Activated T-helper 9 cell treated with anti-CD3 and anti-CD28 coated beads, Interleukin-2, amount 50 U/mL, for 16 hours (primary cell): ENCODE data around the gene DCUN1D2.
"Not testable (repeated sequence)": the region's sequence is repeated elsewhere in the genome, so short reads cannot be mapped to it uniquely, and the experiment has no call there.

ENCODE experiments used
- DNase-seq: peaks from one replicate; pipeline ENCODE4 v3.0.0-alpha.2; 2020; ENCODE audit warnings: low read depth

The DCUN1D2 gene

DNA sequence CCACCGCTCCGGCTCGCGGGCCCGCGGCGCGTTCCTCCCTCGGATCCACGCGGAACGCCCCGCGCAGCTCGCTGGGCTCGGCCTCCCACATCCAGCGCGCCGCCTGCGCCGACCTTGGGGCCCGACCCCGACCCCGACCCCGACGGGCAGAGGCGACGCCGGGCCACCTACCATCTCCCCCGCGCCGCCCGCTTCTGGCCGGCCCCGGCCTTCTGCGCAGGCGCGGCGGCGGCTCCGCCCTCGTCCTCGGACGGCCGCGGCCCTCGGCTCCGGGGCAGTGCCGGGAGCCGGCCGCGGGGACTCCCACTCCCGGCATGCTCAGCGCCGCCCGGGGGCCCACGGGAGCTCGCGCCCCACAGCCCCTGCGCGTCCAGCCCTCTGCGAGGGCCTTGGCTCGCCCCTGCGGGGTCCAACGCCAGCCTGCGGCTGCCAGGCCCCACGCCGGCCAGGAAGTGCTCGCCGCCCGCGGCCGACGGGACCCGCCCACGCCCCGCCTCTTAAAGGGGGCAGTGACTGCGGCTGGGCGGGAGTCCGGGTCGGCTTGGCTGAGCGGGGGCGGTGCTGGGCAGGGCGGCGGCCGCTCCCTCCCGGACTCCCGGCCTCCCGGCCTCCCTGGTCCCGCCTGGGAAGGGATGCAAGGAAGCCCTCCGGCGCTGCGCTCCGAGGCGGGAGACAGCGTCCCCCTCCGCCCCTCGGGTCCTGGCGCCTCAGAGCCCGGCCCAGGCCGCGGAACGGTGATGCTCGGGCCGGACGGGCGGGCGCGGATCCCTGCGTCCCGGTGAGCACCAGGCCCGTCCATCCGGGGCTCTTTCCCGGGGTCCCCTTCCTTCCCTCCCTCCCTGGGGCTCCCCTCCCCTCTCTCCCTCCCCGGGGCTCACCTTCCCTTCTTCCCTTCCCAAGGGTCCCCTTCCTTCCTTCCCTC lies at the start of gene DCUN1D2:
Gene DCUN1D2, minus strand, starts transcription at position 216 of the 922 bp plus-strand sequence. Its CDS starts 42 bp downstream, at position 174.
- peak; percentile 60 for DNase-seq

DNA sequence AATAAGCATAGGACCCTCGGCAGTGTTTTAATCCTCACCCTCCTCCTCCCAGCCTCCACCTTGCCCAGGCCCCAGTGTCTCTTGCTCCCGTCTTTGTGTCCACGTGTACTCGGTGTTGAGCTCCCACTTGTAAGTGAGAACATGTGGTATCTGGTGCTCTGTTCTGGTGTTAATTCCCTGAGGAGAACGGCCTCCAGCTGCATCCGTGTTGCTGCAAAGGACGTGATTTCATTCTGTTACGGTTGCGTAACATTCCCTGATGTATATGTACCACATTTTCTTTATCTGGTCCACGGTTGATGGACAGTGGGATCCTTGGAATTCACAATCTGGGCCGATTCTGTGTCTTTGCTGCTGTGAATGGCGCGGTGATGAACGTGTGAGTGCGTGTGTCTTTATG lies 49.3 kb upstream of the DCUN1D2 start:
- no peak for DNase-seq

DNA sequence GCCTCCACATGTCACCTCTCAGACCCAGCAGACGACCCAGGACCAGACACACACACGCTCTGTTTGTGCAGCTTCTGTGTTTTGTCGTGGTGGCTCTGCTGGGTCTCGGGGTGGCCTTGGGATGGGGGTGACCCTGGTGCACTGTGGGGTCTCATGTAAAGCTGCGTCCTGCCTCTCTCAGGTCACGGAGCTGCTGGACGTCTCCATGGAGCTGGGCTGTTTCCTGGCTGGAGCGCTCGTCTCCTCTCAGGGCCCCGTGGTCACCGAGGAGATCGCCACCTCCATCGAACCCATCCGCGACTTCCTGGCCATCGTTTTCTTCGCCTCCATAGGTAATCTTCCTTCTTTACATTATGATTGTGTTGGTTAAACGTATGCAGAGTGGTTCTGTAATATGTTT lies 48.7 kb upstream of the DCUN1D2 start:
- no peak for DNase-seq

DNA sequence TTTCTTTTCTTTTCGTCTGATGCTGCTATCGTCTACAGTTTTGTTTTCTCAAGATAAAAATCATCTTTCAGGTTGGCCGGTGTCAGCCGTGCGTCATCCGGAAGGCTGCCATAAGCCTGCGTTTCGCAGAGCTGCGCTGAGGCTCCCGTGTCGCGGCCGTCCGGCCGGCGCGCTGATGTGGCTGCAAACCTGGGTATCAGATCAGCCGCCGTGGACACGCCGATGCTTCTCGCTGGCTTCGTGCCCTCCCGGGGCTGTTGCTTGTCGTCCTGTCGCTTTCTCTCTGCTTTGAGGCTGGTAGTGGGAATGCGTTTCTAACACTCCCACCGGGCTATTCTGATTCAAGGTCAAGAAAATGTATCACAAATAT lies 48.2 kb upstream of the DCUN1D2 start:
- no peak for DNase-seq

DNA sequence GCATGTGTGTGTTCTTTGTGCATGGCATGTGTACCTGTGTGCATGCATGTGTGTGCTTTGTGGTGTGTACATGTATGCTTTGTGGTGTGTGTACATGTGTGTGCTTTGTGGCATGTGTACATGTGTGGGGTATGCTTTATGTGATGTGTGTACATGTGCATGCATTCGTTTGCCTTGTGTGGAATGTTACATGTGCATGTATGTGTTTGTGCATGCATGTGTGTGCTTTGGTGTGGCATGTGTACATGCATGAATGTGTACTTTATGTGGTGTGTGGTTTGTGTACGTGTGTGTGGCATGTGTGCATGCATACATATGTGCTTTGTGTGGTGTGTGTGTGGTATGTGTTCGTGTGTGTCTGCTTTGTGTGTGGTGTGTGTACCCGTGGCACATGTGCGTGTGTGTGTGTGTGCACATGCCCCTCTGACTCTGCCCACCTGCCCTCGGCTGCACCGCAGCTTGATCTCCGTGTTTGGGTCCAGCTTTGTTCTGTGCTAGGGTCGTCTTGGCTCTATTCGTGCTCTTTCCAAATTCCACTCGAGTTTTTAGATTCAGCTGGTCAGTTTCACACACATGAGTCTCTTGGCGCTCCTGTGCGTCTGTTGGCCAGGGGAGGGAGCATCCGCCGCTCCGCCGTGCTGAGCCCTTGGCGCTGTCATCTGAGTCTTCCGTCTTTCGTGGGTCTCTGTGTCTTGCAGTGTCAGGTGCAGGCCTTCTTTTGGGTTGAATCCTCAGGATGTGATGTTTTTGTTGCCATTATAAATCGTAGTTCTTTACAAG lies 47.6 kb upstream of the DCUN1D2 start:
- no peak for DNase-seq

DNA sequence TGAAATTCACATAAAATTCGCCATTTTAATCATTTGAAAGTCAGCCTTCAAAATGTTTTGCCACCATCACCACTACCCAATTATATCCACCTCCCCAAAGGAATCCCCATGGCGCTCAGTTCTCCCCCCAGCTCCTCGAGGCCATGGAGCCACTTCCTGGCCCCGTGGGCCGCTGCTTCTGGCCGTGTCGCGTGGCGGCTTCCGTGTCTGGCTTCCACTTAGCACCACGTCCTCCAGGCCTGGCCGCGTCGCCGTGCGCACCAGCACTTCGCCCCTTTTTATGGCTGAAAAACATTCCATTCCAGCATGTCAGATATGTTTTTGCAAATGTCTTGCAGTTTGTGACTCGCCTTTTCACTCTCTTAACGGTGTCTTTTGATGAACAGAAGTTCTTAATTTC lies 46.7 kb upstream of the DCUN1D2 start:
- no peak for DNase-seq

DNA sequence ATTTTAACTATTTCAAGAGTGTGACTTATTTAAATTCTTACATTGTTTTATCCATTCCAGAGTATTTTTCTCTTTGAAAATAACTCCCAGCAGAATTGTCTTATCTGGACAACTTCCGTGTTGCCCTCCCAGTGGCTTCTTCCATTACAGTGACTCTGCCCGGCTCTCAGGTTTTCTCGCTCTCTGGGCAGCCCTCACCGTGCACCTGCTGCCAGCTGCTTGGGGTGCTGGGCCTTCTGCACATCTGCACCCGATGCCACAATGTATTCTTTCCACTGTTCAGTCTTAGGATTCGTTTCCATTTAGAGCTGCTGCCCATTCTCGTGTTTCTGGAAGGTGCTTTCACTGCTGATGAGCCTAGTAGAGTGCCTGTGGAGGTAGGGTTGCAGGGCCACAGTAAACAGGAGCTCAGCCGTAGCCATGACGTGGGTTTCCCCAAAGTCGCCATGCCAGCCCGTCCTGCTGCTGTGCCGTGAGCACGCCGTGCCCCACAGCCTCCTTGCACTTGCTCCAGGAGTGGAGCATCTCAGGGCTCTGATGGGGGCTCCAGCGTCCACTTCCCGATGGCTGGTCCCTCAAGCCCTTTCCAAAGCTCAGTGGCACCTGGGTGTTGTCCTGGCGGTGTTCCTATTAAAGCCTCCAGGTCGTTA lies 46.1 kb upstream of the DCUN1D2 start:
- no peak for DNase-seq

DNA sequence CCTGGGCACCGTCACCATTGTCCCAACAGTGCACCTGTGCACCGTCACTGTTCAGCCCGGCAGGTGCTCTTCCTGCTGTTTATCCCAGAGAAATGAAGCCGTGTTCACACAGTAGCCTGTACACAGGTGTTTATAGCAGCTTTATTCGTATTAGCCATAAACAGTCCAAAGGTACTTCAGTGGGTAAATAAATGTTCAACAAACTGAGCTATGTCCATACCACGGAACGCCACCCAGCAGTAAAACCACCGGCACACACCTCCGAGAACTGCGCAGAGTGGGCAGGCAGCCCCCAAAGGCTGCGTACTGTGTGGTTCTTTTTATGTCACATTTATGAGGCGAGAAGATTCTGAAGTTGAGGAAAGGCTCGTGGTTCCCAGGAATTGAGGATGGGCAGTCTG lies 44.9 kb upstream of the DCUN1D2 start:
- DNase-seq = no peak

DNA sequence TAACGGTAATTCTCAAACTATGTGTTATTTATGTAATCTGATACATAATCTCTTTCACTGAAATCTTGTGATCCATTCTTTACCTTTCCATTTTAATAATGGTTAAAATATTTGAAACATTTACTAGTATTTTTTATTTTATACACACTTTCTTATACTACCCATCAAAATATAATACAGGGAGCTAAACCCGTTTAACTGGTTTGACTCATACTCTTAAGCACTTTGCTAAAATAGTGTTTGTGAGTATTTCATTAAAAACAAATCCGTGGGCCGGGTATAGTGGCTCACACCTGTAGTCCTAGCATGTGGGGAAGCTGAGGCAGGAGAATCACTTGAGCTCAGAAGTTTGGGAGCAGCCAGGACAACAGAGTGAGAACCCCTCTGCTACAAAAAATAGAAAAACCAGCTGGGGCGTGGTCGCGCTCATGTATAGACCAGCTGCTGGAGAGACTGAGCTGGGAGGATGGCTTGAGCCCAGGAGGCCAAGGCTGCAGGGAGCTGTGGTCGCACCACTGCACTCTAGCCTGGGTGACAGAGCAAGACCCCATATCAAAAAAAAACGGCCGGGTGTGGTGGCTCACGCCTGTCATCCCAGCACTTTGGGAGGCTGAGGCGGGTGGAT lies 43.8 kb upstream of the DCUN1D2 start:
- DNase-seq = no peak

DNA sequence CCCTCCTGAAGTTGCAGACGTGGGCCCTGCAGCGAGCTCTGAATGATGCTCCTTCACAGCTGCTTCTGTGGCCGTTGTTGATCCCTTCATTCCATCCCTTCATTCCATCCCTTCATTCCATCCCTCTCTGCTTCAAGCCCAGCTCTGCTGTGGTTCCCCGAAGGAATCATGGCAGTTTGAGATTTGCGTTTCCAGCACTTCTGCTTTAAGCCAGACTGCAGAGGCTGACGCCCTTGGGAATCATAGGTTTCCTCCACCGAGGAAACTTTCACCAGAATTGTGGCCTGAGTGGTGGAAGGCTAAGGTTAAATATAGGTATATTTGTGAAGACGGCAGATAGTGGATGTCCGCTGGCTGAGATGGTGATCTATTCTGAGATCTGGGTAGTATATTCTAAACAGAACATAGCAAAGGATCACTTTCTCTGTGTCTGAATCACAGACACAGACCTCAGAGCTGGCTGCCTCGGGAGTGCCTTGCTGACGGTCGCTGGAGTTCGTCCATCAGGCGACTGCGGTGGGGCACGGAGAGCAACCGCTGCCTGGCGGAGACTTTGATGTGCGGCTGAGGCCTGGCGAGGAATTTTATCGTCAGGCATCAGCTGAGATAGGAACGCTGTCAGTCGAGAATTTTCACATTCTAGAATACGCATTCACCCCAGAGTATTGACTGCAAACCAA lies 42.8 kb upstream of the DCUN1D2 start:
- no peak for DNase-seq

DNA sequence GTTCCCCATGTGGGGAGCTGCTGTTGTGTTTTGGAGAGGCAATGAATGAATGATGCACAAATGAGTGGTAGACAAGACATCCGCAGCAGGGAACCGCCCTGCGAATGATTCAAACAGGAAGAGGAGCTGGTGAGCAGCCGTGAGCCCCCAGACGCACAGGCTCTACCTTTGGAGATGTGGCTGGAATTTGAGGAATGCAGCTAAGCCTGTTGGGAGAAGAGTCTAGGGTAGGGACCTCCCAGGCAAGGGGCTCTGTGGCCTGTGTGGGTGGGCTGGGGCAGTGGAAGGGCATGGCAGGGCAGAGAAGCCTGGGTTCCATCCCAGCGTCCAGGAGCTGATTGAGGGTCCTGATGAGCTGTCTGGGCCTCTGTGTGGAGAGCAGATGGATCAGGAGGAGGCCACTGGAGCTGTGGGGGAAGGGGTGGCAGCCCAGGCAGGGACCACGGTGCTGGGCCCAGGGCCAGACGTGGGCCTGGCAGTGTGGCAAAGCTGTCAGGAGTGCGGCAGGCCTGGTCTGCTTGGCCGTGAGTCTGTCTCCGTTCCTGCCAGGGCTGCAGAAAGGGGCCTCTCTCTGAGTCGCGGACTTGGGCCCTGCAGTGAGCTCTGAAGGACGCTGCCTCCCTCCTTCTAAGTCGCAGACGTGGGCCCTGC lies 41.8 kb upstream of the DCUN1D2 start:
- DNase-seq = no peak

DNA sequence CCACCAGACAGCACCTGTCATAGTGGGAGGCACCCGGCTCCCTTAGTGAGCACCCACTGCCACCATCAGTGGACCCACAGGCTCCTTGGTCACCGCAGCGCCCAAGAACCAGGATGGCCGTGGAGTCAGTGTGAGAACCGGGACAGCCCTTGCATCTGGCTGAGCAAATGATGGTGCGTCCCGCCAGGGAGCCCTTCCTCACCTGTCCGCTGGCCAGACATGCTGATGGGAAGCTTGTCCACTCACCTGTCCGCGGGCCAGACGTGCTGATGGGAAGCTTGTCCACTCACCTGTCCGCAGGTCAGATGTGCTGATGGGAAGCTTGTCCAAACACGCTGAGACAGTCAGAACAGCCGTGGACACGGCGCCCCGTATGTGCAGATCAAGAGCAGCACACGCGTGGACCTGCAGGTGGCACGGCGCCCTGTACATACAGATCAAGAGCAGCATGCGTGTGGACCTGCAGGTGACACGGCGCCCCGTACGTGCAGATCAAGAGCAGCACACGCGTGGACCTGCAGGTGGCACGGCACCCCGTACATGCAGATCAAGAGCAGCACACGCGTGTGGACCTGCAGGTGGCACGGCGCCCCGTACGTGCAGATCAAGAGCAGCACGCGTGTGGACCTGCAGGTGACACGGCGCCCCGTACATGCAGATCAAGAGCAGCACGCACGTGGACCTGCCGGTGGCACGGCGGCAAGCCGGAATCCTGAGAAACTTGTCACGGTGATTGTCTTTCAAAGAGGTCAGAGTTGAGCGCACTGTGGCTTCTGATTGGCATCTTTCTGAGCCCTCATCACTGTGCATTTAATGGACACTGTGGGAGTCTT lies 40.7 kb upstream of the DCUN1D2 start:
- no peak for DNase-seq

DNA sequence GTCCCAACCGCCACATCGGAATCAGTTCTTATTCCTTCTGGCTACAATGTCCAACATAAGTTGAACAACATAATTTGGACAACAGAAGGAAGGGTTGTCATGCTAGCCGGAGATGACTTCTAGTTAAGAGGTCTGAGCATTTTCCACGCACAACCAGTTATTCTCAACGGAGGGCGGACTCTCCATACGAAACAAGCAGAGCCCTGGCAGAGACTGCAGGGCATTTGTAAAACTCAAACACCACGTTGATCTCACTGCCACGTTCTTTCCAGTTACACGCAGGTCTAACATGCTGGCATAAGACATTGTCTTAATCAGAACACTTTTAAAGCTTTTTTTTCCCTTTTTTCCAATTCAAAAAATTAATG lies 38.3 kb upstream of the DCUN1D2 start:
- DNase-seq = no peak

DNA sequence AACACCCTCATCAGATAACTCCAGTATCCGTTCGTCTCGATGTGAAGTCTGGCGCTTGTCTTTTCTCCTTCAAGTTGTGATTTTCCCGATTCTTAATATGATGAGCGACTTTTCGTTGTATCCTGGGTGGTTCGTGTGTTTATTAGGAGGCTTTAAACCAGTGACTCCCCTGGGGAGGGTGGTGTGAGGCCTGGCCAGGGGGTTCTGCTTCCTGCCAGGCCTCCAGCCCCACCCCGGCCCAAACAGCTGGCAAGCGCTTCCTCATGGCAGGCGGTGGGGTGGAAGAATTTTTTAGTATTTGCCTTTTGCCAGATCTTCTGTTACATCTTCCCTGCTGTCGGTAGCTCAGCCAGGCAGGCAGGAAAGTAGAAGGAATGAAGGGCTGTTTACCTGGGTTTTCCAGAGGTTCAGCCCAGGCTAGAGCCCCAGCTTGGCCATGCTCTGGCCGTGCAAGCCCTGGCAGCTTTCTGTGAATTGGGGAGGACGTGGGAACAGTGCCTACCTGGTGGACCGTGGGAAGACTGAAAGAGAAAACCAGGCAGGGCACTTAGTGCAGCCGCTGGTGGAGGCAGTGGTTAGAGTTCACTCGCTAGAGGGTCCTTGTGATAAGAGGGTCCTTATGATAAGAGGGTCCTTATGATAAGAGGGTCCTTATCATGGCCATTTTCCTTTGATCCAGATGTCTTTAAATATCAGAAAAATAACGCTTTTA lies 37.7 kb upstream of the DCUN1D2 start:
- DNase-seq = no peak

DNA sequence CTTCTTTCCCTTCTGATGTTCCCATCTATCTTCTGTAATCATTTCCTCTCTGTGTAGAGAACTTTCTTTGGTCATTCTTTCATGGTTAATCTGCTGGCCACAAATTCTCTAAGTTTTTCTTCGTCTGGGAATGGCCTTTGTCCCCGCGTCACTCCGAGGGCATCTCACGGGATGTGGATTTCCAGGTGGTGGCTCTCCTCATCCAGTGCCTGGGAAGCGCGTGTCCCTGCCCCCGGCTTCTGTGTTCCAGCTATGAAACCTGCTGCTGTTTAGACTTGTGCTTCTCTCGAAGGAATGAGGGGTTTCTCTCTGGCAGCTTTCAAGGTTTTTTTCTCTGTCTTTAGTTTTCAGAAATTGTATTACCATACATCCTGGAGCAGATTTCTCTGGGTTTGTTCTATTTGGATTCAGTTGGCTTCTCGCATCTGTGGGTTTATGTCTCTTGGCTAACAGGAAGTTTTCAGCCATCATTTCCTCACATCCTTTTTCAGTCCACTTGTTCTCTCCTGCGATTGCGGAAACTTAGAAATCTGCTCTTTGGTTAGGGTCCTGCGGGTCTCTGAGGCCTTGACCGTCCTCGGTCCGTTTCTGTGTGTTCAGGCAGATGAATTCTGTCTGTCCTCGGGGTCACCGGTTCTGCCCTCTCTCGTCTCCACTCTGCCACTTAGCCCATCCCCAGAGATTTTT lies 36.9 kb upstream of the DCUN1D2 start:
- DNase-seq = no peak

DNA sequence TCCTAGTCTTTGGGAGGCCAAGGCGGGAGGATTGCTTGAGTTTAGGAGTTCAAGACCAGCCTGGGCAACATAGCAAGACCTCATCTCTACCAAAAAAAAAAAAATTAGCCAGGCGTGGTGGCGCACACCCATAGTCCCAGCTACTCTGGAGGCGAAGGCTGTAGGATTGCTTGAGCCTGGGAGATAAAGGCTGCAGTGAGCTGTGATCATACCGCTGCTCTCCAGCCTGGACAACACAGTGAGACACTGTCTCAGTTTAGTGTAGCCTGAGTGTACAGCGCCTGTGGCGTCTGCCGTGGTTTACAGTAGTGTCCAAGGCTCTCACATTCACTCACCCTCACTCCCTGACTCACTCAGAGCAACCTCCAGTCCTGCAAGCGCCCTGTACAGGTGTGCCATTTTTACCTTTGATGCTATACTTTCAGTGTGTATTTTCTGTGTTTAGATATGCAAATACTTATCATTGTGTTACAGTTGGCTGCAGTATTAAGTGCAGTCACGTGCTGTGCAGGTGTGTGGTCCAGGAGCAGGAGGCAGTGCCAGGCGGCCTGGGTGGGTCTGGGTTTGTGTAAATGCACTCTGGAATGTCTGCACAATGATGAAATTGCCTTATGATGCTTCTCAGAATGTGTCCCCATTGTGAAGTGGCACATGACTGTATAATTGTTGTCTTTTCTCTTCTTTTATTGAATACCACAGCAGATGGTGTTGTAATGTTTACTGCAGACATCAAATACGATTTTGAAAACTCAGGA lies 36.1 kb upstream of the DCUN1D2 start:
- DNase-seq = no peak

DNA sequence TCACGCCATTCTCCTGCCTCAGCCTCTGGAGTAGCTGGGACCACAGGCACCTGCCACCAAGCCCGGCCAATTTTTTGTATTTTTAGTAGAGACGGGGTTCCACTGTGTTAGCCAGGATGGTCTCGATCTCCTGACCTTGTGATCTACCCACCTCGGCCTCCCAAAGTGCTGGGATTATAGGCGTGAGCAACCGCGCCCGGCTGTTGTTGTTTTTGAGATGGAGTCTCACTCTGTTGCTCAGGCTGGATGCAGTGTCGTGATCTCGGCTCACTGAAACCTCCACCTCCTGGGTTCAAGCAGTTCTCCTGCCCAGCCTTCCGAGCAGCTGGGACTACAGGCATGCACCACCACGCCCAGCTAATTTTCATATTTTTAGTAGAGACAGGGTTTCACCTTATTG lies 31.9 kb upstream of the DCUN1D2 start:
- DNase-seq = not testable (repeated sequence)

DNA sequence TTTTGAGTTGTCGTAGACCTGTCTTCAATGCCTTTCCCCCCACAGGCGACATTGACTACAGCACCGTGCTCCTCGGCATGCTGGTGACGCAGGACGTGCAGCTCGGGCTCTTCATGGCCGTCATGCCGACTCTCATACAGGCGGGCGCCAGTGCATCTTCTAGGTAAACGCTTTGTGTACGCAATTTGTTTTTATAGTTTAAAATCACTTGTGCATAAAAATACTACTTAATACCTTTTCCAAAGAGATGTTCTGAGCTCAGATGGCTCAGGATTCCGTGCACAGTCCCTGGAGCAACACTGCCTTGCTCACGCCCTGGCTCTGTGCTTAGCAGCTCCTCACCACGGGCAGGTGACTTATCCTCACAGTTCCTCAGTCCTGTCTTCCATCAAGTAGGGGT lies 30.1 kb upstream of the DCUN1D2 start:
- no peak for DNase-seq
